ENCODE data around the gene TMX1.
A peak's percentile ranks its signal among the peaks of the same experiment; 100 is the strongest.
"Not testable (repeated sequence)": the region's sequence is repeated elsewhere in the genome, so short reads cannot be mapped to it uniquely, and the experiment has no call there.

TMX1 gene

DNA sequence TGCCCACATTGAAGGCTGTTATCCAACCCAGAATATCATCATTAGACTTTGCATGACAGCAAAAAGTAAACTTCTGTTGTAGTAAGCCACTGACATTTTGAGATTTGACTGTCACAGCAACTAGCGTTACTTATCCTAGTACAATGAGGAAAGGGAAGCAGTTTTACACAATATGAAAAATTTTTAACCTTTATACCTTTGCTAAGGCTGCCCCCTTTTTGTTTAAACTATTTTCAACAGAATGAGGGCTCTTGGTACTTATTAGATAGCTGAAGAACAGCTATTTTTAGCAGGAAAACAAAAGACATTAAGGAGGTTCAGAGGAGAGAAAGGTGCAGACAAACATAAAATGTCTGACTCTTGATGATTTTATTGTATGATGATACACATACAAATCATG is 23.4 kb upstream of the TMX1 start:
- Histone ChIP-seq H3K4me3 (ENCODE audit: low read length) (no peak overlapping the region), H3K36me3 (ENCODE audit: insufficient read depth, low read depth, low read length) (no peaks in the 10 kb centered on the region), H3K27me3 (ENCODE audit: insufficient read depth, low read length) (no peaks in the 10 kb centered on the region), H3K9me3 (ENCODE audit: insufficient read depth, low read depth, low read length) (no peaks in the 10 kb centered on the region), H3K27ac (ENCODE audit: low read length) (no peak overlapping the region), H3K4me1 (ENCODE audit: insufficient read depth, low read length) (no peaks in the 10 kb centered on the region), H3K9ac (ENCODE audit: low read depth, low read length) (no peak overlapping the region)

DNA sequence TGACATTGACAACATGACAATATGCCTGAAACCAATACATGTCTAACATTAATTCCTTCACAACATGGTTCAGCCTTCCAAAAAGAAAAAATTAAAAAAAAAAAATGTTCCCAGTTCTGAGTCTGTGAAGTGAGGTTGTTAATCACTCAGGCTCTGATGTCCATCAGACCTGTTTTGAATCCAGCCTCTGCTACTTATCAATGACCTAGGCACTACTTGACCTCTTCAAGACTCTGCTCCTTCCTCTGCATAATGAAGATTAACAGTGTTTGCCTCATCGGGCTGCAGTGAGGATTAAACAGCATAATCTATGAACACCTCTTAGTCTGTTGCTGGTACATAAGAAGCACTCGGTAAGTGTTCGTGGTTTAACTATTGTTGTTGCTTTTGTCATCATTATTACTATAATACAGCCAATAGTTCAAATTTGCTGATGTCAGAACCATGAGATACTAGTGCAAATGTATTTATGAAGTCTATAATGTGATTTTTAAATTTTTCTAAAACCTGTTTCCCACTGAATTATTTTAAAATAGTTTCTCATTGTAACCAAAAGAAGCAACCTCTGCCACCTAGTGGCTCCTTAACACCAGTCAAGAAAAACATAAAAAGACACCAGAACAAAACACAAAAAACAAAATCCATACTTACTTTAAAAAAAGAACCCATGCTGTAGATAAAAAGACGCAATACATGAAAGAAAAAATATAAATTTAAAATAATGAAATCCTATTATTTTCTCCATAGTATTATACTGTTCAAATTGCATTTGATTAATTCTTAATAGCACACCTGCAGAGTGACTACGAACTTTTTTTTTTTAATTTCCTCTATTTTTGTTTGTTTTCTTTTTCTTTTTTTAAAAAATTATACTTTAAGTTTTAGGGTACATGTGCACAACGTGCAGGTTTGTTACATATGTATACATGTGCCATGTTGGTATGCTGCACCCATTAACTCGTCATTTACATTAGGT is 20.3 kb upstream of the TMX1 start:
- H3K9ac ChIP-seq (ENCODE audit: low read depth, low read length): no peak overlapping the region
- peaks cover 14% of the 10 kb centered on the region; the same call in 1 of the 2 replicates for H3K9me3 ChIP-seq (ENCODE audit: insufficient read depth, low read depth, low read length)
- H3K4me1 ChIP-seq (ENCODE audit: insufficient read depth, low read length): no peaks in the 10 kb centered on the region
- no peak overlapping the region for H3K27ac ChIP-seq (ENCODE audit: low read length)
- no peak overlapping the region for H3K4me3 ChIP-seq (ENCODE audit: low read length)
- no peaks in the 10 kb centered on the region for H3K27me3 ChIP-seq (ENCODE audit: insufficient read depth, low read length)
- no peaks in the 10 kb centered on the region for H3K36me3 ChIP-seq (ENCODE audit: insufficient read depth, low read depth, low read length)

DNA sequence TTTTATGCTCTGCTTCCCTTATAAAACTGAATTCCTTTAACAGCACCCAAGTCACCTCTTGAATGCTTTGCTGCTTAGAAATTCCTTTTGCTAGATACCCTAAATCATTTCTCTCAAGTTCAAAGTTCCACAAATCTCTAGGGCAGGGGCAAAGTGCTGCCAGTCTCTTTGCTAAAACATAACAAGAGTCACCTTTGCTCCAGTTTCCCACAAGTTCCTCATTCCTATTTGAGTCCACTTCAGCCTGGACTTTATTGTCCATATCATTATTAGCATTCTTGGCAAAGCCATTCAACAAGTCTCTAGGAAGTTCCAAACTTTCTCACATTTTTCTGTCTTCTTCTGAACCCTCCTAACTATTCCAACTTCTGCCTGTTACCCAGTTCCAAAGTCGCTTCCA is 16.6 kb upstream of the TMX1 start:
- not testable (repeated sequence) for H3K4me1 ChIP-seq (ENCODE audit: insufficient read depth, low read length); H3K4me3 ChIP-seq (ENCODE audit: low read length); H3K9ac ChIP-seq (ENCODE audit: low read depth, low read length); H3K36me3 ChIP-seq (ENCODE audit: insufficient read depth, low read depth, low read length); H3K27me3 ChIP-seq (ENCODE audit: insufficient read depth, low read length); H3K27ac ChIP-seq (ENCODE audit: low read length)
- peaks cover 14% of the 10 kb centered on the region; the same call in 1 of the 2 replicates for H3K9me3 ChIP-seq (ENCODE audit: insufficient read depth, low read depth, low read length)

DNA sequence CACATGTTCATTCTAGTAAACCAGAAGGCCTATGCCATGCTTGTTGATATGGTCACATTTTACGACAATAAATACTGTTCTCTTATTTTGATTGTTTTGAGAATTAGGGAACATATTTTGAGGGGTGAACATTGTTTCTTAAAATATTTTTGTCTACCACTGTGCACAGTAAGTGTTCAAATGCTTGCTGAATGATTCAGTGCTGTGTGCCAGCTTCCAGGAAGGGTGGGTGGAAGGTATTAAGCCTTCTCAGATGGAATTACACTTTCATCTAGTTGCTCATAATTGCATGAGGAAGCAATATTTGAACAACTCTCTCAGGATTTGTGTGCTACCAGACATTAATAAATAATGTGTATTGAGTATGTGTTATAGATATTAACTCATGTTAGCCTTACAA is 15.5 kb upstream of the TMX1 start:
- Histone ChIP-seq H3K9me3 (ENCODE audit: insufficient read depth, low read depth, low read length) (peaks cover 14% of the 10 kb centered on the region; the same call in 1 of the 2 replicates), H3K4me1 (ENCODE audit: insufficient read depth, low read length) (no peaks in the 10 kb centered on the region), H3K27me3 (ENCODE audit: insufficient read depth, low read length) (no peaks in the 10 kb centered on the region), H3K36me3 (ENCODE audit: insufficient read depth, low read depth, low read length) (no peaks in the 10 kb centered on the region), H3K9ac (ENCODE audit: low read depth, low read length) (no peak overlapping the region), H3K27ac (ENCODE audit: low read length) (no peak overlapping the region), H3K4me3 (ENCODE audit: low read length) (no peak overlapping the region)

DNA sequence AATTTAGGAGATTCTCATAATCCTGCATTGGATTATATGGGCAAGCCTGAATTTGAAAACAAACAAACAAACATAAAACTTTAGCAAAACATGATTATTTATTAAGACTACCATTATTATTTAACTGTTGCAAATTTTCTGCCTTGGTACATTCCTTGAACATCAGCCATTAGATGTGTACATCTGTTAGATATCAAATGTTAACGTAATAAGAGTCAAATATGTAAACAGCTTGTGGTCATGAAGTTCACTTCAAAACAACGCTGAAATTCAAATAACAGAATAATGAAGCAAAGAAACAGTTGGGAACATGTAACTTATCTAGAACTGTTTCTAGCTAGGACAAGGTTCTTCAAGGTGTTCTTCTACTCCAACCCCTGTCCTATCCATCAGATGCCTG is 14.3 kb upstream of the TMX1 start:
- no peaks in the 10 kb centered on the region for H3K4me1 ChIP-seq (ENCODE audit: insufficient read depth, low read length)
- no peaks in the 10 kb centered on the region for H3K36me3 ChIP-seq (ENCODE audit: insufficient read depth, low read depth, low read length)
- no peak overlapping the region for H3K9ac ChIP-seq (ENCODE audit: low read depth, low read length)
- H3K27ac ChIP-seq (ENCODE audit: low read length): no peak overlapping the region
- peaks cover 14% of the 10 kb centered on the region; the same call in 1 of the 2 replicates for H3K9me3 ChIP-seq (ENCODE audit: insufficient read depth, low read depth, low read length)
- H3K4me3 ChIP-seq (ENCODE audit: low read length): no peak overlapping the region
- no peaks in the 10 kb centered on the region for H3K27me3 ChIP-seq (ENCODE audit: insufficient read depth, low read length)

DNA sequence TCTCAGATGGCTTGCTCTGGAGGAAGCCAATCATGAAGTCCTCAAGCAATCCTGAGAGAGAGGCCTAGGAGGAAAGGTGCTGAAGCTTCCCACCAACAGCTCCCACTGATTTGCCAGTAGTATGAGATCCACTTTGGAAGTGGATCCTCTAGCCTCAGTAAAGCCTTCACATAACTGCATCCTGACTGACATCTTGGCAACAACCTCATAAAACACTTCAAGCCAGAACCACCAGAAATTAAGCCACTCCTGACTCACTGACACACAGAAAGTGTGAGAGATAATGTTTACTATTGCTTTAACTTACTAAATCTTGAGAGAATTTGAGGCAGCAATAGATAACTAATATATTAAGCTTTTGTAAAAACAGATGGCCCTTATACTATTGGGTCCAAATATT is 11.7 kb upstream of the TMX1 start:
- H3K4me3 ChIP-seq (ENCODE audit: low read length): no peak overlapping the region
- peaks cover 3% of the 10 kb centered on the region; the same call in 1 of the 2 replicates for H3K9me3 ChIP-seq (ENCODE audit: insufficient read depth, low read depth, low read length)
- H3K36me3 ChIP-seq (ENCODE audit: insufficient read depth, low read depth, low read length): no peaks in the 10 kb centered on the region
- H3K4me1 ChIP-seq (ENCODE audit: insufficient read depth, low read length): no peaks in the 10 kb centered on the region
- no peak overlapping the region for H3K27ac ChIP-seq (ENCODE audit: low read length)
- no peak overlapping the region for H3K9ac ChIP-seq (ENCODE audit: low read depth, low read length)
- no peaks in the 10 kb centered on the region for H3K27me3 ChIP-seq (ENCODE audit: insufficient read depth, low read length)

DNA sequence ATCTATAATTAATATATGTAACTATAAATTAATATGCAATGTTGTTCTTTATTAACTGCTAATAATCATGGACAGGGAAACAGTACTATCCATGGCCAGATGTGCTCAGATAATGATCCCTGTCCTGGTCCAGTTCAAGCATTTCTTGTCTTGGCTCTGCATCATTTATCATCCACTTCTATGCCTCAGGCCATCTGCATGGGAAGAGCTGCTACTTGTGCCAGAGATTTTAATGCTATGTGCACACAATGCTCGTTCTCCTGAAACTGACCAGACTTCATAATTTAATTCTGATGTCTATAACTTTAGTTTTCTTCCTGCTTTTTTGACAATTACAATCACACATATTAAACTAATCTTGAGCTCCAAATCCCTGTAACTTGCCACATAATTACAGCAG is 11.2 kb upstream of the TMX1 start:
- Histone ChIP-seq H3K36me3 (ENCODE audit: insufficient read depth, low read depth, low read length) (no peaks in the 10 kb centered on the region), H3K9ac (ENCODE audit: low read depth, low read length) (no peak overlapping the region), H3K4me1 (ENCODE audit: insufficient read depth, low read length) (no peaks in the 10 kb centered on the region), H3K4me3 (ENCODE audit: low read length) (no peak overlapping the region), H3K27me3 (ENCODE audit: insufficient read depth, low read length) (no peaks in the 10 kb centered on the region), H3K9me3 (ENCODE audit: insufficient read depth, low read depth, low read length) (no peaks in the 10 kb centered on the region), H3K27ac (ENCODE audit: low read length) (no peak overlapping the region)

DNA sequence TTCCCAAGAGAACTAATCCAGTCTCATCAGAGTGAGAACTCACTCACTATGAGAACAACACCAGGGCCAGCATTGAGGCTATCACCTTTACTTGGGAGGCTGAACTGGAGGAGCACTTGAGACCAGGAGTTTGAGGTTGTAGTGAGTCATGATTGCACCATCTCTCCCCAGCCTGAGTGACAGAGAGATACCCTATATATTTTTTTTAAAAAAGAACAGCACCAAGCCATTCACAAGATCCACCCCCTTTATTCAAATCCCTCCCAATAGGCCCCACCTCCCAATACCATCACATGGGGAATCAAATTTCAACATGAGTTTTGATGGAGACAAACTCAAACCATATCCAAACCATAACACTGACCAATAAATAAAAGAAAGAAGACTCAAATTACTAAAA is 3.7 kb upstream of the TMX1 start:
- no peak overlapping the region for H3K4me3 ChIP-seq (ENCODE audit: low read length)
- no peak overlapping the region for H3K9ac ChIP-seq (ENCODE audit: low read depth, low read length)
- H3K36me3 ChIP-seq (ENCODE audit: insufficient read depth, low read depth, low read length): no peaks in the 10 kb centered on the region
- H3K4me1 ChIP-seq (ENCODE audit: insufficient read depth, low read length): peaks cover 3% of the 10 kb centered on the region; the same call in 1 of the 2 replicates
- no peaks in the 10 kb centered on the region for H3K27me3 ChIP-seq (ENCODE audit: insufficient read depth, low read length)
- no peaks in the 10 kb centered on the region for H3K9me3 ChIP-seq (ENCODE audit: insufficient read depth, low read depth, low read length)
- H3K27ac ChIP-seq (ENCODE audit: low read length): no peak overlapping the region

DNA sequence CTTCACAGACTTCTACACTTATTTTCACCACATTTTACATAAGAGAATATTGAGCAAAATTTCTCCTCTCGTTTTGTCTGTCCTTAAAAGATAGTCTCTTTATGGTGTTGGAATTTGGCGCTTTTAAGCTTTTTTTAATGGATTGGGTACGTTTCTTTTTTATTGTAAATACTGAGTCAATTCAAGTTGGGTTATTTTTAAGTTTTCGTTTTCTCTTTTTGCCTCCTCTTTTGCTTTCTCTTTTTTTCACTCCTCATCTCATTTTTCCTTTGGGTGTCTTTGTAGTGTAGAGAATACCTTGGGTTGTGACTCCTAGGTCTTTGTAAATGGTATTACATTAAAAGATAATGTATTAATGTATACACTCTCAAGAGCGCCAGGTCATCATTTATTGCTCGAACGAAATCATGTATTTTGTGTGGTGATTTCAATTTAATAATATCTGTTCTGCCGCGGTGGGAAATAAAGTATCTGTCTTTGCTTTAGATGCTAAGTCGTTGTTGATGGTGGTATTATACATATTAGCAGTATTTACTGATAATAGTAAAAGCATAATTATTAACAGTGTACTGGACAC is 845 bp downstream of the TMX1 start:
- Histone ChIP-seq H3K27ac (ENCODE audit: low read length) (peak overlapping the region; percentile 81), H3K9ac (ENCODE audit: low read depth, low read length) (peak overlapping the region; percentile 97), H3K4me3 (ENCODE audit: low read length) (peak overlapping the region; percentile 92), H3K9me3 (ENCODE audit: insufficient read depth, low read depth, low read length) (no peaks in the 10 kb centered on the region), H3K36me3 (ENCODE audit: insufficient read depth, low read depth, low read length) (peaks cover 23% of the 10 kb centered on the region), H3K27me3 (ENCODE audit: insufficient read depth, low read length) (no peaks in the 10 kb centered on the region), H3K4me1 (ENCODE audit: insufficient read depth, low read length) (peaks cover 29% of the 10 kb centered on the region)

DNA sequence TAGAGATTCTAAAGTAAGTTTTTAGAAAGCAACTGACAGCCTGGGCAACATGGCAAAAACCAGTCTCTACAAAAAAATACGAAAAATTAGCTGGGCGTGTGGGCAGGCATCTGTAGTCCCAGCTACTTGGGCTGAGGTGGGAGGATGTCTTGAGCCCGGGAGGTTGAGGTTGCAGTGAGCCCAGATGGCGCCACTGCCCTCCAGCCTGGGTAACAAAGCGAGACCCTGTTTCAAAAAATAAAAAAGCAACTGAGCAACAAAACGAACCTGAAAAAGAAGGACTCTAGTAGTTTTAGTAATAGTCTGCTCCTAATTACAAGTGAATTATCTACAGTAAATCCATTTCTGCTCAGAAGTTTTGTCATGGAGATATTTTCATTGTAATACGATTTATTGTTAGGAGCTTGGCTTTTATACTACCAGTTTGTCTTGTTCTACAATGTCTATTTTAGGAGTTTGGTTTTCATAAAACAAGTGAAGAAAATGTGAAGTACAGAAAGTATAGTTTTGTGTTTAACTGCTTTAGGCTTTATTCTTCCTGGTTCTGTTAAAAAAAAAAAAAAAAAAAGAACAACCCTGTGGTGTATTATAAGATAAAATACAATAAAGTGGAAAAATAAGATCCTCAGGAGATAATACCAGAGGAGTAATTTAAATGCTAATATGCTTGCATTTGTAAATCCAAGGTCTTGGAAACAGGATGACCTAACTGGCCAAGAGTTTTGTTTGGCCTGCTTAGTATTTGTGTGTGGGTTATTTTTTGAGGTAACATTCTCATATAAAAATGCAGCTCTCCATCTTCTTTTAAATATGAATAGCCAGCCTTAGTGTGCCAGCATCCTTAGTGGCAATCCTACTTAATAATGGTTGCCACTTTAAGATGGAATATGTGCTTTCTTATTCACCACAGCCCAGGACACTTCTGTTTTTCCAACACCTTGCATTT is 2.8 kb downstream of the TMX1 start:
- Histone ChIP-seq H3K9ac (ENCODE audit: low read depth, low read length) (peak overlapping the region; percentile 54; the same call in 1 of the 2 replicates), H3K27ac (ENCODE audit: low read length) (peak overlapping the region; percentile 15), H3K4me1 (ENCODE audit: insufficient read depth, low read length) (peaks cover 35% of the 10 kb centered on the region), H3K4me3 (ENCODE audit: low read length) (peak overlapping the region; percentile 92), H3K27me3 (ENCODE audit: insufficient read depth, low read length) (no peaks in the 10 kb centered on the region), H3K36me3 (ENCODE audit: insufficient read depth, low read depth, low read length) (peaks cover 42% of the 10 kb centered on the region), H3K9me3 (ENCODE audit: insufficient read depth, low read depth, low read length) (no peaks in the 10 kb centered on the region)

DNA sequence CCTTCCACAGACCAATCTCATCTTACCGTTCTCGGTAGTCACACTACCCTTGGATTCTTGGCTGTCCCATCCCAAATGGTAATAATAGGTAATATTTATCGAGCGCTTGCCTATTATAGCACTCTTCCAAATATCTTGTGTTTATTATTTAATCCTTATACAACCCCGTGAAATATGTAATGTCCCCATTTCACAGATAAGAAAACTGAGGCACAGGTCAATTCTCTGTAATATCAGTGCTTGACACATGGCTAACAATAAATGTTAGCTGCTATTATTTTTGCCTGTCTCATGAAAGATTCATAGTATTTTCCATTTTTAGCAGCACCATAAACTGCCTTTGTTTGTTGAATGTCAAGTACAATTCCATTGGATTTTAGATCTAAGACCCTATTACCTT is 4.5 kb downstream of the TMX1 start:
- Histone ChIP-seq H3K36me3 (ENCODE audit: insufficient read depth, low read depth, low read length) (peaks cover 60% of the 10 kb centered on the region), H3K27ac (ENCODE audit: low read length) (peak overlapping the region; percentile 27), H3K4me3 (ENCODE audit: low read length) (peak overlapping the region; percentile 43; the same call in 1 of the 2 replicates), H3K9me3 (ENCODE audit: insufficient read depth, low read depth, low read length) (no peaks in the 10 kb centered on the region), H3K4me1 (ENCODE audit: insufficient read depth, low read length) (peaks cover 35% of the 10 kb centered on the region), H3K9ac (ENCODE audit: low read depth, low read length) (peak overlapping the region; percentile 16; the same call in 1 of the 2 replicates), H3K27me3 (ENCODE audit: insufficient read depth, low read length) (no peaks in the 10 kb centered on the region)

Data from iPS-20b (cell line).